A549 (cell line): Measurements from ENCODE around the gene PILRA. TPM values are rescaled to one million over a fixed set of nuclear protein-coding genes. Genes with fewer than 3 reads are reported as not detected.

ENCODE experiments used
- ATAC-seq, 2 experiments: fragments of 200-7000 bp in 1 of 2; fragments of >200 bp in 1 of 2; cut with Nextera tagmentation in 1 of 2; cut with Tn5 transposase in 1 of 2; 3 replicates each; pipeline versions ENCODE4 v1.8.0 to v1.9.1; 2018 to 2020; ENCODE audit warnings: mild to moderate bottlenecking in 1 of 2, moderate library complexity in 1 of 2
- CTCF ChIA-PET: fragments of 300-600 bp; sonication (Branson Sonifier 250); formaldehyde crosslinking; extraction: SDS; loops from one replicate; lab custom pipeline; 2021; ENCODE audit warnings: antibody characterized with exemption, inconsistent platforms; lab: Yijun Ruan, JAX
- POLR2A ChIA-PET: fragments of 350-600 bp; formaldehyde crosslinking; extraction: SDS; loops from one replicate; lab custom pipeline; 2021; ENCODE audit warnings: antibody characterized with exemption, inconsistent platforms; lab: Yijun Ruan, JAX
- DNase-seq, 2 experiments: peaks; one replicate each; pipeline versions ENCODE4 v3.0.0 to v3.0.0-alpha.2; 2011 to 2016; ENCODE audit warnings: low read depth in 1 of 2, low spot score in 1 of 2
- FAIRE-seq: peaks from 2 replicates; lab custom pipeline; 2011; peaks lifted over from hg19 to GRCh38; lab: Jason Lieb, UNC
- H3K27ac ChIP-seq, 2 experiments: fragments of >200 bp; sonication (Bioruptor Twin); formaldehyde crosslinking; 3 replicates each; pipeline ENCODE4 v1.5.1; 2016 to 2017
- H3K4me1 ChIP-seq: fragments of >200 bp; sonication (Bioruptor Twin); formaldehyde crosslinking; 3 replicates; pipeline ENCODE4 v1.6.1; 2016
- H3K4me2 ChIP-seq: fragments of >200 bp; sonication (Bioruptor Twin); formaldehyde crosslinking; 3 replicates; pipeline ENCODE4 v1.6.1; 2016
- H3K4me3 ChIP-seq: fragments of >200 bp; sonication (Bioruptor Twin); formaldehyde crosslinking; 3 replicates; pipeline ENCODE4 v1.5.1; 2016
- H3K9me3 ChIP-seq: fragments of >200 bp; sonication (Bioruptor Twin); formaldehyde crosslinking; 3 replicates; pipeline ENCODE4 v1.6.1; 2016
- CBX2 ChIP-seq: fragments of 200-600 bp; sonication (generic); IDR thresholded peaks from 2 replicates; pipeline ENCODE4 v1.6.1; 2016; ENCODE audit warnings: low read depth, mild to moderate bottlenecking, borderline replicate concordance
- E2F6 ChIP-seq: IDR thresholded peaks from 2 replicates; pipeline ENCODE4 v1.6.1; 2012; ENCODE audit warnings: low read depth, borderline replicate concordance
- EHF ChIP-seq: fragments of 250-450 bp; sonication (Bioruptor Pico); IDR thresholded peaks from 2 replicates; pipeline ENCODE4 v1.5.0; 2020; ENCODE audit warnings: mild to moderate bottlenecking
- FOSB ChIP-seq: fragments of 250-450 bp; sonication (Bioruptor Pico); IDR thresholded peaks from 2 replicates; pipeline ENCODE4 v1.5.0; 2020; ENCODE audit warnings: mild to moderate bottlenecking, moderate library complexity
- GATA3 ChIP-seq: IDR thresholded peaks from 2 replicates; pipeline ENCODE4 v1.6.1; 2012; ENCODE audit warnings: borderline replicate concordance
- HEYL ChIP-seq: fragments of 250-450 bp; sonication (Bioruptor Pico); IDR thresholded peaks from 2 replicates; pipeline ENCODE4 v1.8.0; 2021; ENCODE audit warnings: mild to moderate bottlenecking, moderate library complexity
- HMGXB4 ChIP-seq: fragments of 250-450 bp; sonication (Bioruptor Pico); IDR thresholded peaks from 2 replicates; pipeline ENCODE4 v1.5.0; 2021; ENCODE audit warnings: mild to moderate bottlenecking, moderate library complexity, borderline replicate concordance
- HOXA7 ChIP-seq: fragments of 250-450 bp; sonication (Bioruptor Pico); IDR thresholded peaks from 2 replicates; pipeline ENCODE4 v1.5.0; 2020; ENCODE audit warnings: mild to moderate bottlenecking, moderate library complexity
- JUN ChIP-seq, 2 experiments: fragments of >200 bp; sonication (Bioruptor Twin); formaldehyde crosslinking; IDR thresholded peaks; 2 replicates in 1 of 2; 3 replicates in 1 of 2; pipeline ENCODE4 v1.6.1; 2016 to 2017
- MYC ChIP-seq: IDR thresholded peaks from 2 replicates; pipeline ENCODE4 v1.6.1; 2012; ENCODE audit warnings: mild to moderate bottlenecking, inconsistent platforms, low read length, improper control_type of control experiment, borderline replicate concordance
- NFE2L2 ChIP-seq: fragments of 150-350 bp; conservative IDR thresholded peaks from 2 replicates; pipeline ENCODE4 v1.6.1; 2014; ENCODE audit warnings: low read length
- NPAS2 ChIP-seq: fragments of 250-450 bp; sonication (Bioruptor Pico); IDR thresholded peaks from 2 replicates; pipeline ENCODE4 v1.8.0; 2022; ENCODE audit warnings: mild to moderate bottlenecking, moderate library complexity, borderline replicate concordance
- PBX3 ChIP-seq: IDR thresholded peaks from 2 replicates; pipeline ENCODE4 v1.6.1; 2012
- PHF8 ChIP-seq: fragments of 200-600 bp; sonication (generic); IDR thresholded peaks from 2 replicates; pipeline ENCODE4 v1.6.1; 2016; ENCODE audit warnings: low read depth, mild to moderate bottlenecking, antibody characterized with exemption, moderate library complexity, borderline replicate concordance
- RAD21 ChIP-seq, 2 experiments: fragments of >200 bp in 1 of 2; sonication (Bioruptor Twin) in 1 of 2; formaldehyde crosslinking in 1 of 2; IDR thresholded peaks in 1 of 2; conservative IDR thresholded peaks in 1 of 2; 2 replicates in 1 of 2; 3 replicates in 1 of 2; pipeline ENCODE4 v1.6.1; 2012 to 2018; ENCODE audit warnings: inconsistent platforms in 1 of 2
- REST ChIP-seq: fragments of 200-600 bp; sonication (generic); IDR thresholded peaks from 2 replicates; pipeline ENCODE4 v1.6.1; 2016; ENCODE audit warnings: antibody characterized with exemption, mild to moderate bottlenecking, moderate library complexity
- RNF2 ChIP-seq: fragments of 200-600 bp; sonication (generic); IDR thresholded peaks from 2 replicates; pipeline ENCODE4 v1.6.1; 2016; ENCODE audit warnings: low read depth, mild to moderate bottlenecking, antibody characterized with exemption, moderate library complexity, borderline replicate concordance
- ZNF302 ChIP-seq: fragments of 250-450 bp; sonication (Bioruptor Pico); IDR thresholded peaks from 2 replicates; pipeline ENCODE4 v1.9.0; 2021; ENCODE audit warnings: inconsistent platforms, mild to moderate bottlenecking, moderate library complexity
- WGBS: methylation state at CpG from one replicate; pipeline ENCODE4 v1.1.6; 2017; ENCODE audit errors: missing lambda C conversion rate; 5-methylcytosine and 5-hydroxymethylcytosine counted together
- polyA plus RNA-seq, 4 experiments: library from polyadenylated mRNA; depleted of rRNA in 3 of 4; stranded (reverse); fragments of >200 nt; fragmentation: RNase III in 1 of 4; extraction: RNeasy Plus Mini Kit Qiagen cat#74134 plus additional on column Dnase treatment in 1 of 4; gene quantifications; 2 replicates in 3 of 4; 3 replicates in 1 of 4; pipeline ENCODE4 v1.2.3, GENCODE V29; 2011 to 2017

The PILRA gene
- polyA plus RNA-seq, 2 of the 4 experiments (the other 2 are of a cell fraction), result 3.3 to 3.4 TPM

- TF ChIP-seq HMGXB4 (CRISPR knock-in tag) (no peak), NFE2L2 (no peak), JUN (IDR thresholded peaks at IDR 0.05) (no peak; a peak in 1 of 5 replicates)
Measured at GRCh38 chr7:100433592-100434296, 60.5 kb downstream of the PILRA start (continued).

GRCh38 chr7:100434297-100435144, 61.2 kb downstream of the PILRA start:
- peak overlapping the region in 1 of 2 experiments; percentile 96; a peak in 4 of 6 replicates for H3K27ac ChIP-seq
- FAIRE-seq (no peak), ATAC-seq (no peak)
- H3K9me3 ChIP-seq, result no peaks in the 10 kb centered on the region
- WGBS, result 83% methylated on average over 22 of the region's 22 CpGs
- ChIA-PET CTCF (interaction anchor here (1.0 to 3.0 kb wide), 4 partner anchors 16 to 48 kb away, joined by 3 to 14 read pairs (median 4); no protein-coding TSS in a partner anchor), POLR2A (no interaction called here)
- peaks cover 34% of the 10 kb centered on the region for H3K4me1 ChIP-seq
- TF ChIP-seq NPAS2 (CRISPR knock-in tag) (no peak), ZNF302 (CRISPR knock-in tag) (no peak), RNF2 (no peak), PHF8 (no peak), EHF (CRISPR knock-in tag) (no peak), PBX3 (no peak)
- TF ChIP-seq, all 56 proteins: peak for 0
- H3K4me3 ChIP-seq, result peak overlapping the region; percentile 91
- H3K4me2 ChIP-seq, result peak overlapping the region; percentile 90
- no peak for DNase-seq

- CTCF ChIA-PET, result interaction anchor here (0.6 to 5.1 kb wide), 5 partner anchors 11 to 45 kb away, joined by 3 to 26 read pairs (median 10); no protein-coding TSS in a partner anchor
- WGBS, result 10% methylated on average over 8 of the region's 81 CpGs
- no peak for TF ChIP-seq CBX2
- TF ChIP-seq PHF8, result 0 out of 2 replicates have a peak, but pooled peaks have one; percentile 21
- TF ChIP-seq GATA3, result peak; percentile 9; the same call in 1 of the 2 replicates
- no peak for TF ChIP-seq EHF (CRISPR knock-in tag)
- TF ChIP-seq HOXA7 (CRISPR knock-in tag), result no peak; the same call in 1 of the 2 replicates
- TF ChIP-seq HEYL (CRISPR knock-in tag), result no peak
- TF ChIP-seq REST, result no peak
- no peak for TF ChIP-seq RAD21 (conservative IDR thresholded peaks at IDR 0.05 in 1 of 2, IDR thresholded peaks at IDR 0.05 in 1 of 2)
- peak in 1 of 2 experiments; percentile 13; a peak in 1 of 5 replicates for TF ChIP-seq JUN (IDR thresholded peaks at IDR 0.05)
- TF ChIP-seq MYC, result 0 out of 2 replicates have a peak, but pooled peaks have one; percentile 44
- TF ChIP-seq PBX3, result peak; percentile 67
- no peak for TF ChIP-seq FOSB
- peak; percentile 29; the same call in 1 of the 2 replicates for TF ChIP-seq E2F6
Measured at GRCh38 chr7:100435401-100436304, 62.4 kb downstream of the PILRA start.

More at GRCh38 chr7:100435401-100436304, 62.4 kb downstream of the PILRA start:
- Histone ChIP-seq H3K9me3 (no peaks in the 10 kb centered on the region), H3K4me2 (peak overlapping the region; percentile 90), H3K4me1 (peaks cover 30% of the 10 kb centered on the region), H3K4me3 (peak overlapping the region; percentile 91), H3K27ac (peak overlapping the region; percentile 96)
- DNase-seq (peak in 1 of 2 experiments; percentile 38), ATAC-seq (peak; percentile 51 to 56), FAIRE-seq (no peak)
- POLR2A ChIA-PET, result interaction anchor here (0.6 to 2.6 kb wide), 5 partner anchors 7 to 151 kb away, joined by 3 to 23 read pairs (median 6); partner anchors contain the start of genes FBXO24, LRCH4, MEPCE and ZCWPW1
